Right cardiac atrium (tissue), 5 donors: Measurements from ENCODE around the gene RMI2. TPM values are rescaled to one million over a fixed set of nuclear protein-coding genes. Genes with fewer than 3 reads are reported as not detected.

Source experiments
- ATAC-seq, 2 donors: fragments of 200-7000 bp; cut with Tn5 transposase; one replicate each; pipeline versions ENCODE4 v1.8.0 to v1.9.1; 2020; ENCODE audit warnings: moderate library complexity in 2 of 2, mild to moderate bottlenecking in 1 of 2
- DNase-seq, 3 donors: peaks; one replicate each; pipeline ENCODE4 v3.0.0-alpha.2; 2020
- H3K27ac ChIP-seq: one replicate; pipeline ENCODE4 v1.5.1; 2013; ENCODE audit warnings: mild to moderate bottlenecking, low read length, control low read depth, moderate library complexity
- H3K27me3 ChIP-seq: one replicate; pipeline ENCODE4 v1.6.1; 2013; ENCODE audit not compliant: control insufficient read depth, insufficient read depth
- H3K4me1 ChIP-seq: one replicate; pipeline ENCODE4 v1.6.1; 2013; ENCODE audit warnings: low read length; ENCODE audit not compliant: control insufficient read depth, insufficient read depth
- H3K4me3 ChIP-seq: one replicate; pipeline ENCODE4 v1.5.1; 2013; ENCODE audit warnings: low read length, control low read depth
- H3K9me3 ChIP-seq: one replicate; pipeline ENCODE4 v1.6.1; 2013; ENCODE audit warnings: low read length; ENCODE audit not compliant: control insufficient read depth
- WGBS: extraction: QIAGEN DNeasy Blood & Tissue Kit; methylation state at CpG from one replicate; pipeline ENCODE4 v1.1.7; 2013; 5-methylcytosine and 5-hydroxymethylcytosine counted together
- intact Hi-C, 4 donors: fragments of 100-400 bp; cut with DNase I; formaldehyde crosslinking; loops; one replicate each; pipeline versions ENCODE4 v1.11.0 to v1.14.0; 2022 to 2023
- microRNA-seq, 2 donors: library from miRNA; unstranded; fragments of <30 nt; microRNA quantifications; one replicate each; pipeline ENCODE4 v1.2.0, GENCODE V29; 2020 to 2021
- polyA plus RNA-seq: library from polyadenylated mRNA; stranded (reverse); fragments of 200-250 nt; gene quantifications from one replicate; pipeline ENCODE4 v1.2.3, GENCODE V29; 2013
- total RNA-seq, 4 donors: library from RNA; stranded (reverse); fragmentation: NEBNext Ultra II Directional; extraction: Animal tissue kit (Norgen Biotek cat#: 25700); gene quantifications; one replicate each; pipeline ENCODE4 v1.2.1, GENCODE V29; 2021
- donor health status: healthy with polysubstance abuse.
- donor health status: DM: no; HTN: yes; CAD: no.
- donor health status: DM: no; HTN: no; CAD: no.
- donor health status: DM: no; HTN: yes; CAD: no; lungs with severe emphysema.
- donor health status: DM: yes; HTN: yes; CAD: no.

Gene RMI2
- total and polyA plus RNA-seq, 5 donors = 0.20 to 0.97 (median 0.53) TPM; not detected in 1

GRCh38 chr16:11395949-11396240 lies 50.6 kb downstream of the RMI2 start:
- 17% methylated on average over 3 of the region's 3 CpGs for WGBS
- intact Hi-C loops = loop anchor here (5.0 to 10.0 kb wide), 5 partner anchors 246 to 669 kb away; no protein-coding TSS in a partner anchor
- H3K4me1 ChIP-seq = no peaks in the 10 kb centered on the region
- no peaks in the 10 kb centered on the region for H3K9me3 ChIP-seq
- H3K27ac ChIP-seq = no peak overlapping the region
- H3K4me3 ChIP-seq = no peak overlapping the region
- no peaks in the 10 kb centered on the region for H3K27me3 ChIP-seq
- DNase-seq (no peak), ATAC-seq (no peak)

GRCh38 chr16:11396241-11397048 lies 51.2 kb downstream of the RMI2 start:
- Histone ChIP-seq H3K4me3 (no peak overlapping the region), H3K27me3 (no peaks in the 10 kb centered on the region), H3K27ac (no peak overlapping the region), H3K9me3 (no peaks in the 10 kb centered on the region), H3K4me1 (no peaks in the 10 kb centered on the region)
- DNase-seq (peak; percentile 71 to 89 (median 89)), ATAC-seq (peak; percentile 77 to 81)
- 39% methylated on average over 24 of the region's 24 CpGs for WGBS
- intact Hi-C loops = loop anchor here (5.0 to 10.0 kb wide), 5 partner anchors 246 to 668 kb away; no protein-coding TSS in a partner anchor

- no peak overlapping the region for H3K4me3 ChIP-seq
- DNase-seq (no peak), ATAC-seq (no peak)
- no peak overlapping the region for H3K27ac ChIP-seq
- H3K4me1 ChIP-seq = no peaks in the 10 kb centered on the region
- intact Hi-C loops = loop anchor here (5.0 to 10.0 kb wide), 5 partner anchors 244 to 667 kb away; no protein-coding TSS in a partner anchor
- no peaks in the 10 kb centered on the region for H3K9me3 ChIP-seq
- WGBS = 91% methylated on average over 10 of the region's 10 CpGs
- H3K27me3 ChIP-seq = no peaks in the 10 kb centered on the region
These were observed 52.9 kb downstream of the RMI2 start for GRCh38 chr16:11398136-11398535.

GRCh38 chr16:11398851-11399250 lies 53.6 kb downstream of the RMI2 start:
- DNase-seq = no peak
- 92% methylated on average over 14 of the region's 14 CpGs for WGBS

GRCh38 chr16:11399261-11399831 lies 54.1 kb downstream of the RMI2 start:
- DNase-seq (peak in 1 of 3 donors; percentile 32), ATAC-seq (no peak)
- intact Hi-C loops = loop anchor here (5.0 to 10.0 kb wide), 5 partner anchors 243 to 665 kb away; no protein-coding TSS in a partner anchor
- H3K4me1 ChIP-seq = no peaks in the 10 kb centered on the region
- no peak overlapping the region for H3K4me3 ChIP-seq
- no peaks in the 10 kb centered on the region for H3K27me3 ChIP-seq
- H3K27ac ChIP-seq = no peak overlapping the region
- H3K9me3 ChIP-seq = no peaks in the 10 kb centered on the region
- 89% methylated on average over 22 of the region's 22 CpGs for WGBS

More at GRCh38 chr16:11398851-11399250, 53.6 kb downstream of the RMI2 start:
- Histone ChIP-seq H3K27me3 (no peaks in the 10 kb centered on the region), H3K4me3 (no peak overlapping the region), H3K9me3 (no peaks in the 10 kb centered on the region), H3K27ac (no peak overlapping the region), H3K4me1 (no peaks in the 10 kb centered on the region)
- ATAC-seq = no peak
- intact Hi-C loops = loop anchor here (5.0 to 10.0 kb wide), 5 partner anchors 243 to 666 kb away; no protein-coding TSS in a partner anchor

- Histone ChIP-seq H3K4me3 (no peak overlapping the region), H3K9me3 (no peaks in the 10 kb centered on the region), H3K27ac (no peak overlapping the region), H3K4me1 (no peaks in the 10 kb centered on the region), H3K27me3 (no peaks in the 10 kb centered on the region)
- DNase-seq (peak in 1 of 3 donors; percentile 4), ATAC-seq (no peak)
- WGBS = 89% methylated on average over 7 of the region's 7 CpGs
- intact Hi-C loops = loop anchor here in 1 of 4 donors (5.0 to 10.0 kb wide), 4 partner anchors 125 to 665 kb away; a partner anchor contains a TSS
These were observed 54.8 kb downstream of the RMI2 start for GRCh38 chr16:11400076-11400475.

Small RNA genes lying within 50 kb of the gene (microRNA-seq; reads per million reads assigned to microRNA genes)
- 0 reads per million in 2 donors for gene MIR548H2

Other genes starting within 250 kb of the RMI2 start
- gene SOCS1, start 89.3 kb upstream of the RMI2 start, total RNA-seq = 1 to 10 TPM in 3 of 4 donors, under 1 TPM in 1; 0.96 to 5.5 (median 2.2) TPM
- 2.1 TPM for gene SOCS1, start 89.3 kb upstream of the RMI2 start, polyA plus RNA-seq
- not detected for gene TNP2, start 76.1 kb upstream of the RMI2 start, total RNA-seq
- not detected for gene TNP2, start 76.1 kb upstream of the RMI2 start, polyA plus RNA-seq
- not detected for gene PRM3, start 71.8 kb upstream of the RMI2 start, total RNA-seq
- not detected for gene PRM3, start 71.8 kb upstream of the RMI2 start, polyA plus RNA-seq
- not detected for gene PRM2, start 69.0 kb upstream of the RMI2 start, total RNA-seq
- gene PRM2, start 69.0 kb upstream of the RMI2 start, polyA plus RNA-seq = not detected
- not detected for gene PRM1, start 64.1 kb upstream of the RMI2 start, total RNA-seq
- not detected for gene PRM1, start 64.1 kb upstream of the RMI2 start, polyA plus RNA-seq
- 10 to 100 TPM; 54.0 to 76.5 (median 65.3) TPM for gene LITAF, start 241.5 kb downstream of the RMI2 start, total RNA-seq
- gene LITAF, start 241.5 kb downstream of the RMI2 start, polyA plus RNA-seq = 25.7 TPM